Measurements from ENCODE around the gene CARM1. TPM values are rescaled to one million over a fixed set of nuclear protein-coding genes. Genes with fewer than 3 reads are reported as not detected.
"Not testable (repeated sequence)": the region's sequence is repeated elsewhere in the genome, so short reads cannot be mapped to it uniquely, and the experiment has no call there.

CARM1 gene
- total RNA-seq, 1 donor: 33.7 TPM

GRCh38 chr19:10852941-10853340 is 18.4 kb upstream of the CARM1 start:
- no peak for TF ChIP-seq CTCF (IDR thresholded peaks at IDR 0.05; ENCODE audit: extremely low read depth, low read depth, low read length)
- H3K4me2 ChIP-seq (ENCODE audit: insufficient read depth, low read length): no peak overlapping the region
- no peak for DNase-seq (ENCODE audit: insufficient read length, low spot score, missing footprints)

GRCh38 chr19:10854350-10855089 is 16.8 kb upstream of the CARM1 start:
- Histone ChIP-seq H3K4me1 (ENCODE audit: insufficient read depth, low read length) (no peaks in the 10 kb centered on the region), H4K20me1 (ENCODE audit: insufficient read depth, low read length) (no peaks in the 10 kb centered on the region), H3K27me3 (ENCODE audit: insufficient read depth, low read length) (no peaks in the 10 kb centered on the region), H3K4me3 (ENCODE audit: insufficient read depth, low read length) (no peak overlapping the region), H3K36me3 (ENCODE audit: insufficient read depth, low read length) (no peaks in the 10 kb centered on the region), H3K27ac (ENCODE audit: low read depth, low read length) (no peak overlapping the region), H3K4me2 (ENCODE audit: insufficient read depth, low read length) (no peak overlapping the region), H2AFZ (ENCODE audit: low read length) (no peak overlapping the region), H3K9me3 (ENCODE audit: low read depth, low read length) (no peaks in the 10 kb centered on the region), H3K79me2 (ENCODE audit: insufficient read depth, low read length) (no peaks in the 10 kb centered on the region)
- TF ChIP-seq CTCF (IDR thresholded peaks at IDR 0.05; ENCODE audit: extremely low read depth, low read depth, low read length): no peak
- DNase-seq (ENCODE audit: insufficient read length, low spot score, missing footprints): peak; percentile 8

More at GRCh38 chr19:10852941-10853340, 18.4 kb upstream of the CARM1 start:
- Histone ChIP-seq H3K79me2 (ENCODE audit: insufficient read depth, low read length) (no peaks in the 10 kb centered on the region), H4K20me1 (ENCODE audit: insufficient read depth, low read length) (no peaks in the 10 kb centered on the region), H3K36me3 (ENCODE audit: insufficient read depth, low read length) (no peaks in the 10 kb centered on the region), H2AFZ (ENCODE audit: low read length) (no peak overlapping the region), H3K9me3 (ENCODE audit: low read depth, low read length) (no peaks in the 10 kb centered on the region), H3K4me1 (ENCODE audit: insufficient read depth, low read length) (no peaks in the 10 kb centered on the region), H3K27me3 (ENCODE audit: insufficient read depth, low read length) (peaks cover 4% of the 10 kb centered on the region), H3K4me3 (ENCODE audit: insufficient read depth, low read length) (no peak overlapping the region), H3K27ac (ENCODE audit: low read depth, low read length) (no peak overlapping the region)

GRCh38 chr19:10855879-10856522 is 15.4 kb upstream of the CARM1 start:
- Histone ChIP-seq H3K9me3 (ENCODE audit: low read depth, low read length) (no peaks in the 10 kb centered on the region), H3K79me2 (ENCODE audit: insufficient read depth, low read length) (no peaks in the 10 kb centered on the region), H3K27me3 (ENCODE audit: insufficient read depth, low read length) (no peaks in the 10 kb centered on the region), H4K20me1 (ENCODE audit: insufficient read depth, low read length) (no peaks in the 10 kb centered on the region), H3K36me3 (ENCODE audit: insufficient read depth, low read length) (no peaks in the 10 kb centered on the region), H3K4me1 (ENCODE audit: insufficient read depth, low read length) (no peaks in the 10 kb centered on the region), H2AFZ (ENCODE audit: low read length) (no peak overlapping the region), H3K4me2 (ENCODE audit: insufficient read depth, low read length) (no peak overlapping the region), H3K27ac (ENCODE audit: low read depth, low read length) (no peak overlapping the region), H3K4me3 (ENCODE audit: insufficient read depth, low read length) (no peak overlapping the region)
- TF ChIP-seq CTCF (IDR thresholded peaks at IDR 0.05; ENCODE audit: extremely low read depth, low read depth, low read length): peak; percentile 57
- no peak for DNase-seq (ENCODE audit: insufficient read length, low spot score, missing footprints)

DNA sequence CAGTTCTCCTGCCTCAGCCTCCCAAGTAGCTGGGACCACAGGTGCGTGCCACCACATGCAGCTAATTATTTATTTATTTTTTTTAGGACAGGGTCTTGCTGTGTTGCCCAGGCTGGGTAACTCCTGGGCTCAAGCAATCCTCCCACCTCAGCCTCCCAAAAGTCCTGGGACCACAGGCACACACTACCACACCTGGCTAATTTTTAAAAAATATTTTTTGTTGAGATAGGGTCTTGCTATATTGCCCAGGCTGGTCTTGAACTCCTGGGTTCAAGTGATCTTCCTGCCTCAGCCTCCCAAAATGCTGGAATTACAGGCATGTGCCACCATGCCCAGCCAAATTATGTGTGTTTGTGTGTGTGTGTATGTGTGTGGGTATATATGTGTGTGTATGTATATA is 14.5 kb upstream of the CARM1 start:
- H3K27ac ChIP-seq (ENCODE audit: low read depth, low read length); H3K27me3 ChIP-seq (ENCODE audit: insufficient read depth, low read length); H3K36me3 ChIP-seq (ENCODE audit: insufficient read depth, low read length); H4K20me1 ChIP-seq (ENCODE audit: insufficient read depth, low read length); H3K79me2 ChIP-seq (ENCODE audit: insufficient read depth, low read length); H3K4me1 ChIP-seq (ENCODE audit: insufficient read depth, low read length); H3K4me2 ChIP-seq (ENCODE audit: insufficient read depth, low read length); H2AFZ ChIP-seq (ENCODE audit: low read length); DNase-seq (ENCODE audit: insufficient read length, low spot score, missing footprints); H3K9me3 ChIP-seq (ENCODE audit: low read depth, low read length); H3K4me3 ChIP-seq (ENCODE audit: insufficient read depth, low read length): not testable (repeated sequence)

Data from osteoblast (primary cell).